HG02610 (cell line): ENCODE data around the gene HDAC5.
"Not testable (repeated sequence)": the region's sequence is repeated elsewhere in the genome, so short reads cannot be mapped to it uniquely, and the experiment has no call there.

ENCODE experiments used
- ATAC-seq: cut with Tn5 transposase; IDR thresholded peaks from one replicate; pipeline ENCODE4 v1.9.1; 2021; ENCODE audit warnings: mild to moderate bottlenecking, moderate library complexity; ENCODE audit not compliant: unreplicated experiment

The HDAC5 gene

DNA sequence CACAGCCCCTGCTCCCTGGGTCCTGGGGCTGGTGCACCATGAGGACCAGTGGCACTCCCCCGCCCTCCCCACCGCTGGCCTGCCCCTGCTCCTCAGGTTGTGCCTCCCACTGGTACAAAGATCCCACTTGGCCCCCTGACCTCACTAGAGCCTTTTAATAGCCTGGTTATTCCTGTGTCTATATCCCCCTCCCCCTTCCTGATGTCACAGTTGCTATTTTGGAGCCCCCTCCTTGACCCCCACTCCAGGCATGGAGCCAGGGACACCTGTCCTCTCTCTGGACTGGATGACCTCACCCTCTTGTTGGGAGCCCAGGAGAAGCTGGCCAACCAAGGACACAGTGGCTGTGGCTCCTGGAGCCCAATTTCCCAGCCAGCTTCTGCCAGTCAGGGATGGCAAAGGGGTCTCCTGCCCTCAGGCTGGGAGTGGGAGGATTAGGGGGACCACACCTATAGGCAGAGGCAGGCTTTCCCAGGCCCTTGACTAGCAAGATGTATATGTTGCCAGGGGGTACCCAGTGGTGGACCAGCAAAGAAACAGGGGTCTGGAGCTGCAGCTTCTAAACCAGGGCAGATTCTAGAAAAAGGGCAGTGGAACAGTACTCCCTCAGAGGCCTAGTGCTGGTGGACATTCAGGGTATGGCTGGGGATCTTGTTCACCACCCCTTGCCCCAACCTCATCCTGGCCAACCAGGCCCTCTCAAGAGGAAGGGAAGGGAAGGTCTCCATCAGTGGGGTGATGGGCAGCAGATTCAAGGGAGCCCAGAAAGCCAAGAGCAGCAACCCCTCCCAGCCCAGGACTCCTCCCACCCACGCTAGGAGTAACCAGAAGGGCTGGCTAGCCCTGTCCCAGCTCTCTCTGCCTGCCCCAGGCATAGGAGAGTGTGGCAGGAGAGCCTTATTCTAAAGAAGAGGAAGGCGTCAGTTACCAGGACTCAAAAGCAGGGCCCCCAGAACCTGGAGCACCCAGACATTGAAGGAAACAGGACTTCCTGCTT is 10.9 kb downstream of the HDAC5 start:
- no peak for ATAC-seq

DNA sequence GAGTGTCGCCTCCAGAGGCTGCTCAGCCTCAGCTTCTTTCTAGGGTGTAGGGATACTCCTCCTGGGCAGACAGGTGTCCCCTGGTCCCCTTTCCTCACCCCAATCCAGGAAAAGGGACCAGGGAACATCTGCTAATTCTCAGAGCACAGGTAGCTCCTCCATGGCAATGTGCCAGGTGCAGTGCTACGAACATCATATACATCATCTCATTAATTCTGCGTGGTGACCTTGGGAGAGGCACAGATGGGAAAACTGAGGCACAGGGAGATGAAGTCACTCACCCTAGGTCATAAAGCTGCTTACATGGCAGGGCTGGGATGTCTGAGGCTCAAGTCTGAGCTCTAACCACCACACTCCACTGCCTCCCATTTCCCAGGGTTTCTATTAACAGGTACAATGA is 11.7 kb downstream of the HDAC5 start:
- ATAC-seq = no peak

DNA sequence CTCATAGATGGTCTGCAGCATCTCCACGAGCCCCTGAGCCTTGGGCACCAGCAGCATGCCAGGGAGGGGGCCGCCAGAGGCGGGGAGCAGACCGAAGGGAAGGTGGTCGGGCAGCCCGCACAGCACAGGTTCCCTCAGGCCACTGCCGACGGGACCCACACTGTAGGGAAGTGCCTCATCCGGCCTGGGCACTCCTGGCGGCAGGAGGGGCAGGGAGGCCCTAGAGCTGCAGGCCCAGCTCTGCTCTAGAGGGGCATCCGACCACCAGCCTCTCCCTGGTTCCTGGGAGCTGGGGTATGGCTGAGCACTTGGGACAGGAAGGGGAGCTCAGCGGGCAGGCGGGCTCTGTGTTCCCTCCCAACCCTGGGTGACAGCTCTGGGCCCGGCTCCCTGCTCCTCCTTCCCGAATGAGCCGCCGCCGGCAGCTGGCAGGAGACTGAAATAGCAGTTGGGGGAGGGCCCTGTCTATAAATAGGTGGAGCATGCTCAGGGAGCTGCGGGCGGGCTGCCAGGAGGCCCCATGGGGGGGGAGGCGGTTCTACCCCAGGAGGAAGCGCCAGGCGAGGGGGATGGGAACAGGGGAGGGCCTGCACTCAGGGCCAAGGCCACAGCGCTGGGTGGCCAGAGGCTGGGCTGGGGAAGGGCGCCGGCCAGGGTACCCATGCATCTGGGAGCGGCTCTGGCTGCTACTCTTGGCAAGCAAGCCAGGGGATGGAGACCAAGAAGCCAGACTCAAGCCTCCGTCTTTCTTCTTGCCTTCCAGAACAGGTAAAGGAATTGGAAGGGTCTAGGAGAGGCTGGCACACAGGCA is 12.4 kb downstream of the HDAC5 start:
- no peak for ATAC-seq

DNA sequence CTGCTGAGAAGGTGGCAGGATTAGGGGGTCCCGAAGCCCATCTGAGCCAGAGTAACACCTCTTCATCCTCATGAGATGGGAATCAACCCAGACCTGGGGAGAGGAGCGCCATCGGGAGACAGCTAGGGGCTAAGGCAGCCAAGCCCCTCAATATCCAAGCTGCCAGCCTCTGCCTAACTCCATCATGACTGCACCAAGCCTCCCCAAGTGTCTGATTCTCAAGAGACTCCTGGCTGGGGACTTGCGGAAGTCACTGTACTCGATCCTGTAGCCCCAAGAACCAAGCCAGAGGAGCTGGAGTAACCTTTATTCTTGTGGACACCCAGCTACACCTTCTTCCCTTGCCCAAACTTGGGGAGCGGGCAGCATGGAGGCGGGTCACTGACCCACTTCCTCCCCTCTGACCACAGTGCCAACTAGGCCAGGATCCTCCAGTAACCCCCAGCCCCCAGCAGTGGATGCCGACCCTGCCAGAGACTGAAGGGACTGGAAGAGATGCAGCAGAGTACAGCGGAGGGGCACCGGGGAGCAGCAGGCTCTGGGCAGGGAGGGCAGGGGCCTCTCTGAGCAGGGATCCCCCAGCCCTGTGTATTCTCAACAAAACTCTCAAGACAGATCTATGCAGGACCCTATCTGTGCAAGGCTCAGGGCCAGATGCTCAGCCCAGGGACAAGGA is 13.3 kb downstream of the HDAC5 start:
- no peak for ATAC-seq

DNA sequence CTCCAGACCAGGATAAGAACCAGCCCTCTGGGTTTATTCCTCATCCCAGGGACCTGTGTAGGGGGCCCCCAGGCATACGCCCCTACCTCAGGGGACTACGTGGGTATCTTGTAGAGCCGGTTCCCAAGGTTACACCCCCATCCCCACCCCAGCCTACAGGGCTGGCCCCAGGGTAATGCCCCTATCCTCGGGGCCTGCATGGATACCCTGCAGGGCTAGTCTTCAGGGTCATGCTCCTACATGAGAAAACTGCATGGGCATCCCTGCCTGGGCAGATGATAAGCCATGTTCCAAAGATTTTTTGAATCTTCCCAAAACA is 14.2 kb downstream of the HDAC5 start:
- ATAC-seq = no peak

- no peak for ATAC-seq
Measured at GRCh38 chr17:44108440-44109311, 14.8 kb downstream of the HDAC5 start.

DNA sequence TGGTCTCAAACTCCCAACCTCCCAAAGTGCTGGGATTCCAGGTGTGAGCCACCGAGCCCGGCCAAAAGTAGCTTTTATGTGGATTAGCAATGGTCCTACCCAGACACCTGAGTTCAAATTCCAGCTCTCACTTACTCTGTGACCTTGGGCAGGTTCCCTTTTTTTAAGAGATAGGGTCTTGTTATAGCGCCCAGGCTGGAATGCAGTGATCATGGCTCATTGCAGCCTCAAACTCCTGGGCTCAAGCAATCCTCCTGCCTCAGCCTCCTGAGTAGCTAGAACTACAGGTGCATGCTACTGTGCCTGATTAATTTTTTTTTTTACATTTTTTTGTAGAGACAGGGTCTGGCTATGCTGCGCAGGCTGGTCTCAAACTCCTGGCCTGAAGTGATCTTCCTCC is 16.6 kb downstream of the HDAC5 start:
- no peak for ATAC-seq

DNA sequence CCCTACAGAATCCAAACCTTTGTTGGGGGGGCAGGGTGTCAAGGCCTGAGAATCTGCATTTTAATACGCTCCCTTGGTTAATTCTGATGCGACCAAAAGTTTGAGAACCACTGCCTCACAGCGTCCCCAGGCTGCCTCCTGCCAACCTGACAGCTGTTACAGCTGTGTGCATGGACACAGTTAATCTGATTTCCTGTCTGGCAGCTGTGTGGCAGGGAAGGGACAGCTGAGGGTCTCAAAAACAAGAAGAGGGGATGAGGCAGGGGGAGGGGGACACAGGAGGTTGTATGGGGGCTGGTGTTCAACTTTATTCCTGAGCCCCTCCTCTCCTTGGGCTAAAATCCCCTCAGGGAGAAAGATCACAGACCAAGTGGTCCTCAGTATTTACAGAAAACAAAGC is 17.5 kb downstream of the HDAC5 start:
- no peak for ATAC-seq

DNA sequence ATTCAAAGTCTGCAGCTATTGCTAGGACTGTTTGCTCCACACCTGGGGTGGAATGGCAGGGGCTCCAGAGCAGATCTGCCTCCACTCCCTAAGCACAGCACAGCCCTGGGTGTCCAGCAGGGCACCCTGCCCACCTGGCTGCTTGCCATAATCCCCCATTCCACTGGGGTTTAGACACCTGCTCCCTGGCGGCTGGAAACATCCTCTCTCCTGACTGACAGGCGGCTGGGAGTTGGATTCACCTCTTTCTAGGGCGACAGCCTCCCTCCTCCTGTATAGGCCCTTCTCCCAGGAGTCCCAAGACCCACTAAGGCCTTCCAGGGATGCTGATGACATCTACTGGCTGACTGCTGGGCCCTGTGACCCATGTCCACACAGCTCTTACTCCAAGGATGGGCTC is 18.0 kb downstream of the HDAC5 start:
- no peak for ATAC-seq

DNA sequence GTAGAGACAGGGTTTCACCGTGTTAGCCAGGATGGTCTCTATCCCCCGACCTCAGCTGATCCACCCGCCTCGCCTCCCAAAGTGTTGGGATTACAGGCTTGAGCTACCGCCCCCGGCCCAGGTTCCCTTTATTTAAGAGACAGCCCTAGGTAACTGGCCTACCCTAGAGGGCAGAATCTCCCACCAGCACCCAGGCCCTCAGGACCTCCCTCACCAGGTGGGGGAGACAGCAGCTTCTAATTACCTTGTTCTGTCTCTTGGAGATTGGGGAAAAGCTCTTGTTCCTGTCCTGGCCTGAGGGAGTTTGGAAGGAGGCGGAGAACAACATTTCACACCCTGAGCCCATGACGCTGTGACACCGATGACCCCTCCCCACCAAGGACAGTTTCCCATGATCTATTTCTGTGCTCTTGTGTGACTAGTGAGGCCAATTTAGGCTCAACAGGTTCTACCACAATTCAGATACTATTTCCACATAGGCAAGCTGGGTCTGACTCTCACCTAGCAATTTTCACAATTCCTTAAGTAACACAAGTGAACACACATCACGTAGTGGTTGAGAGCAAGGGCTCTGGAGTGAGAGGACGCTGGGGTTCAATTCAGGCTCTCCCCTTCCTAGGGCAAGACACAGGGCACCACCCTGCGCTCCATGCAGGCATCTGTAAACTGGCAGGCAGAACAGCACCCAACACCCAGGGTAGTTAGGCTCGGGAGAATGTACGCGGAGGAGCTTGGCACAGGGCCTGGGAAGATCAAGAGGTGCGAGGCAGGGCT is 20.4 kb downstream of the HDAC5 start:
- no peak for ATAC-seq

DNA sequence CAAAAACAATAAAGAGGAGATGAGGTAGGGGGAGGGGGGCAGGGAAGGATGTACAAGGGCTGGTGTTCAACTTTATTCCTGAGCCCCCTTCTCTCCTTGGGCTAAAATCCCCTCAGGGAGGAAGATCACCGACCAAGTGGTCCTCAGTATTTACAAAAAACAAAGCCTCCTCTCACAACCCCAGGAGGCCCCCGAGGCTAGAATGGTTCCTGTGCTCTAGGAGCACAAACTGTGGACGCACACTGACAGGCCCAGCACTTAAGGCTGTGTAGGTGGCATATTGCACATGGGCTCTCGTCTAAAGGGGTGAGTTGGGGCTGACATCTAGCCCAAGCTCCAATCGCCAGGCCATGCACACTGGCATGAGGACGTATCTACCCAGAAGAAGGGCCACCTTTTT is 21.6 kb downstream of the HDAC5 start:
- not testable (repeated sequence) for ATAC-seq

- ATAC-seq = no peak
Measured at GRCh38 chr17:44097110-44097958, 26.1 kb downstream of the HDAC5 start.

GRCh38 chr17:44095647-44096496 is 27.6 kb downstream of the HDAC5 start:
- ATAC-seq = no peak

DNA sequence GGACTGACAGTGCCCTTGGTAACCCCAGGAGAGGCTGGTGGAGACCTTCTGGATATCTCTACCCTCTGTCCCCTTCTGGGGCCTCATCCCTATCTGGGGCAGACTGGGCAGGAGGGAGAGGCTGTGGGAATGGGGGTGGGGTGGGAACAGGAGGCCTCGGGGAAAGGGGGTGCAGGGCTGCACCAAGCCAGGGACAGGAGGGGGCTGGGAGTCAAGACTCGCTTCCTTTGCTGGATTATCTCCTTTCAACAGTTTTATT is 28.1 kb downstream of the HDAC5 start:
- ATAC-seq = no peak

- ATAC-seq = no peak
Measured at GRCh38 chr17:44094701-44095387, 28.6 kb downstream of the HDAC5 start.

GRCh38 chr17:44093231-44093900 is 30.1 kb downstream of the HDAC5 start:
- ATAC-seq = no peak

- no peak for ATAC-seq
Measured at GRCh38 chr17:44092051-44092450, 31.4 kb downstream of the HDAC5 start.
